Heart left ventricle (tissue), 16 donors: Measurements from ENCODE around the gene HIVEP1. TPM values are rescaled to one million over a fixed set of nuclear protein-coding genes. Genes with fewer than 3 reads are reported as not detected.

Source experiments
- ATAC-seq, 4 donors: fragments of 200-7000 bp; cut with Tn5 transposase; one replicate each; pipeline ENCODE4 v1.9.1; 2020 to 2022; ENCODE audit warnings: moderate library complexity in 4 of 4, mild to moderate bottlenecking in 3 of 4, moderate number of reproducible peaks in 1 of 4
- DNase-seq, 5 donors: peaks; one replicate each; pipeline ENCODE4 v3.0.0-alpha.2; 2020
- H3K27ac ChIP-seq, 12 donors: fragments of 200-600 bp; sonication (generic) in 4 of 12; one replicate each; pipeline versions ENCODE4 v1.5.0 to v1.8.0; 2016 to 2022; ENCODE audit warnings: mild to moderate bottlenecking in 2 of 12
- H3K27me3 ChIP-seq, 9 donors: fragments of 200-600 bp; sonication (generic) in 2 of 9; one replicate each; pipeline versions ENCODE4 v1.5.1 to v1.8.0; 2016 to 2022; ENCODE audit warnings: mild to moderate bottlenecking in 3 of 9
- H3K36me3 ChIP-seq, 9 donors: fragments of 200-600 bp; sonication (generic) in 2 of 9; one replicate each; pipeline versions ENCODE4 v1.5.0 to v1.8.0; 2018 to 2022; ENCODE audit warnings: mild to moderate bottlenecking in 2 of 9
- H3K4me1 ChIP-seq, 12 donors: fragments of 200-600 bp; sonication (generic) in 4 of 12; one replicate each; pipeline versions ENCODE4 v1.5.0 to v1.8.0; 2016 to 2022; ENCODE audit warnings: mild to moderate bottlenecking in 3 of 12
- H3K4me3 ChIP-seq, 12 donors: fragments of 200-600 bp; sonication (generic) in 4 of 12; one replicate each; pipeline versions ENCODE4 v1.5.0 to v1.8.0; 2017 to 2022; ENCODE audit warnings: mild to moderate bottlenecking in 9 of 12, moderate library complexity in 4 of 12
- H3K9me3 ChIP-seq, 12 donors: fragments of 200-600 bp; sonication (generic) in 4 of 12; one replicate each; pipeline versions ENCODE4 v1.5.0 to v1.8.0; 2016 to 2022; ENCODE audit warnings: mild to moderate bottlenecking in 1 of 12
- CTCF ChIP-seq, 12 donors: fragments of 200-600 bp; sonication (generic) in 4 of 12; IDR thresholded peaks; one replicate each; pipeline versions ENCODE4 v1.5.0 to v1.8.0; 2018 to 2022; ENCODE audit warnings: antibody characterized with exemption in 12 of 12, mild to moderate bottlenecking in 5 of 12
- POLR2A ChIP-seq, 2 donors: fragments of 450-650 bp; IDR thresholded peaks; one replicate each; pipeline ENCODE4 v1.6.1; 2017; ENCODE audit warnings: antibody characterized with exemption in 2 of 2, mild to moderate bottlenecking in 2 of 2, moderate library complexity in 2 of 2
- WGBS, 4 donors: extraction: QIAGEN DNeasy Blood & Tissue Kit in 2 of 4; methylation state at CpG; one replicate each; pipeline versions ENCODE4 v1.1.5 to v1.1.7; 2013 to 2018; 5-methylcytosine and 5-hydroxymethylcytosine counted together
- intact Hi-C, 10 donors: fragments of 100-400 bp; cut with DNase I; formaldehyde crosslinking; loops; one replicate each; pipeline versions ENCODE4 v1.11.1 to v1.14.2; 2022
- polyA plus RNA-seq, 2 donors: library from polyadenylated mRNA; stranded (reverse); fragments of 200-250 nt; gene quantifications; one replicate each; pipeline ENCODE4 v1.2.3, GENCODE V29; 2013
- total RNA-seq, 9 donors: library from RNA; depleted of rRNA in 2 of 9; stranded (reverse); fragments of >200 nt in 2 of 9; fragmentation: NEBNext Ultra II Directional in 3 of 9; extraction: Animal tissue kit (Norgen Biotek cat#: 25700) in 3 of 9; gene quantifications; one replicate each; pipeline versions ENCODE4 v1.1.0 to v1.2.4, GENCODE V29; 2016 to 2023
- donor health status: ischemic (EF 13 %, LVEDD 7.1; RV severe dilation, severe dysfunction).
- donor health status: healthy with polysubstance abuse.
- donor health status: DM: no; HTN: yes; CAD: no.
- donor health status: DM: no; HTN: no; CAD: no.
- donor health status: ischemic (EF 25% LVEDD 6.9; RV normal size, moderate dysfunction).
- donor health status: ischemic (EF 25% LVEDD 5.7; RV mildly dilated, moderate dysfunction).
- donor health status: healthy.
- donor health status: DM: yes; HTN: yes; CAD: no.
- donor health status: ischemic (EF 35%, LVEDD 5.7; RV mildly dilated, moderate dysfunction).
- donor health status: nonischemic (EF 11% LVEDD 7.7; RV severe dilation, severe dysfunction).
- donor health status: DM: yes; HTN: yes; CAD: no.
- donor health status: PGD.
- donor health status: ischemic (EF 29% LVEDD 5.4; RV normal size, mild dysfunction).
- donor health status: nonischemic (EF 23%, LVEDD 6.1; RV moderate dilation, normal function).

The HIVEP1 gene
- total and polyA plus RNA-seq, 11 donors, result 3.5 to 22.8 (median 12.5) TPM

DNA sequence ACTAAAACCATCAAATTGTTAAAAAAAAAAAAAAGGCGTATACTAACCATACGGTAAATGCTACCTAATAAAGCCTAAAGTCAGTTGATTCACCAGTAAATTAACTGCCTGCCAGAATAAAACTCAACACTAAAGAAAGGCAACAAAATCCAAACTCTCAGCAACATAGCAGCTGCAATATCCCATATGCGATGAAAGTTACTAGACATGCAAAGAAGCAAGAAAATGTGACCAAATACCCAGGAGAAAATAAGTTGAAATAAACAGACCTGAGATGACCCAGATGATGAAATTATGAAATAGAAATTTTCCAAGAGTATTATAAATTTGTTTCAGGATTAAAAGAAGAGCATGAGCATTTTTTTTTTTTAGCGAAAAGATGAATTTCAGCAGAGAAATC lies 174.4 kb downstream of the HIVEP1 start:
- intact Hi-C loops, result no loop called here
- 61 to 67% (median 64%) methylated on average over 4 of the region's 4 CpGs for WGBS, 4 donors

DNA sequence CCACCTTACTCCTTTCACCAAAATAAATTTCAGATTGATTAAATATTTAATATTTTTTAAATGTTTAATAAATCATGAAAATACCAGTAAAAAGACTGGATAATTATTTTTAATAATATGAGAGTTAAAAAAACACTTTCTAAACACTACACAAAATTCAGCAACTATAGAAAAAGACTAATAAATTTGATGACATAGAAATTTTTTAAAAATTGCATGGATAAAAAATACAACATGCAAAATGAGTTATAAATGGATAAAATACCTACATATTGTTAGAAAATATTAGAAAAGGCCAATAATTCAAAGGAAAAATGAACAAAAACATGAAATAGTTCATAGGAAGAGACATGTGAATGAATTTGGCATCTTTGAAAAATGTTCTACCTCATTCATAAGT lies 177.0 kb downstream of the HIVEP1 start:
- Histone ChIP-seq H3K4me3 (no peak overlapping the region), H3K9me3 (peaks cover 0 to 8% (median 0%) of the 10 kb centered on the region in 12 donors), H3K27ac (no peak overlapping the region), H3K4me1 (no peaks in the 10 kb centered on the region), H3K36me3 (no peaks in the 10 kb centered on the region), H3K27me3 (no peaks in the 10 kb centered on the region)
- intact Hi-C loops, result no loop called here
- TF ChIP-seq CTCF (IDR thresholded peaks at IDR 0.05), result no peak
- no peak for TF ChIP-seq POLR2A (IDR thresholded peaks at IDR 0.05)
- no peak for DNase-seq
- no peak for ATAC-seq

More for the DNA sequence above, 174.4 kb downstream of the HIVEP1 start:
- no peak for ATAC-seq
- Histone ChIP-seq H3K9me3 (no peaks in the 10 kb centered on the region), H3K36me3 (no peaks in the 10 kb centered on the region), H3K27me3 (no peaks in the 10 kb centered on the region), H3K27ac (no peak overlapping the region), H3K4me3 (no peak overlapping the region), H3K4me1 (no peaks in the 10 kb centered on the region)
- DNase-seq, result no peak
- TF ChIP-seq POLR2A (IDR thresholded peaks at IDR 0.05), result no peak
- no peak for TF ChIP-seq CTCF (IDR thresholded peaks at IDR 0.05)

DNA sequence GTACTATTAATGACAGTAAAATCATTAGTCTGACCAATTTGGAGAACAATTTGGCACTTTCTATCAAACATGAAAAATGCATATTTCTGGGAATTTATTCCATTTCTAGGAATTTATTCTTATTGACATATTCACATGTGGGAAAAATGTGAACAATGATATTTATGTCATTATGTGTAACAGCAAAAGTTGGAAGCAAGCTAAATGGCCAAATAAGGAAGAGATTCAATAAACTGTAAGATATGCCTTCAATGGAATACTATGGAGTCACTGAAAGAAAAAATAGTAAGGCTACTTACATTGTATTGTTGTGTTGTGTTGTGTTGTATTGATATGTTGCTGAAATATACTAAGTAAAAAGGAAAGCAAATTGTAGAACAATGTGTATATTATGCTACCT lies 177.5 kb downstream of the HIVEP1 start:
- no peaks in the 10 kb centered on the region for H3K27me3 ChIP-seq
- peaks cover 0 to 8% (median 0%) of the 10 kb centered on the region in 12 donors for H3K9me3 ChIP-seq
- DNase-seq (no peak), ATAC-seq (no peak)
- intact Hi-C loops, result loop anchor here in 1 of 10 donors (2.0 kb wide), 1 partner anchor 67 kb away; no protein-coding TSS in a partner anchor
- no peaks in the 10 kb centered on the region for H3K4me1 ChIP-seq
- H3K4me3 ChIP-seq, result no peak overlapping the region
- H3K27ac ChIP-seq, result no peak overlapping the region
- no peaks in the 10 kb centered on the region for H3K36me3 ChIP-seq
- TF ChIP-seq POLR2A (IDR thresholded peaks at IDR 0.05), result no peak

DNA sequence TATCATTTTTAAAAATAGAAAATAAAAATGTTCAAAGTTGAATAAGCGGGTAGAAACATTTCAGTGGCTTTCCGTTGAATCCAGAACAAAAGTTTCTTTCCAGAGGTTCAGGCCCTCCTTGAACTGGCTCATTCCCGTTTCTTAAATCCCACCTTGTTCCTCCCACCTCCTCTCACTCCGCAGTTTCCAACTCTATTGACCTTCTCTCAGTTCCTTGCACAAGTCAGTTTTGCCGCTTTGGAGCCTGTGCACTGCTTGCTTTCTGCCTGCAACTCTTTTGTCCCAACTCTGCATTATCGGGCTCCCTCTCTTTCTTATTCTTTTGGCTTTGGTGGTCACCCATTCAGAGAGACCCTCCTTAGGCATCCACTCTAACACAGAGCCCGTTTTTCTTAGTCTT lies 178.1 kb downstream of the HIVEP1 start:
- no peak for DNase-seq
- Histone ChIP-seq H3K4me3 (no peak overlapping the region), H3K27ac (no peak overlapping the region), H3K36me3 (no peaks in the 10 kb centered on the region), H3K27me3 (no peaks in the 10 kb centered on the region), H3K9me3 (peaks cover 0 to 8% (median 0%) of the 10 kb centered on the region in 12 donors), H3K4me1 (no peaks in the 10 kb centered on the region)
- 77 to 81% (median 80%) methylated on average over 7 of the region's 7 CpGs for WGBS, 4 donors
- no peak for TF ChIP-seq CTCF (IDR thresholded peaks at IDR 0.05)
- no peak for TF ChIP-seq POLR2A (IDR thresholded peaks at IDR 0.05)
- intact Hi-C loops, result loop anchor here in 1 of 10 donors (2.0 kb wide), 1 partner anchor 67 kb away; no protein-coding TSS in a partner anchor
- no peak for ATAC-seq

DNA sequence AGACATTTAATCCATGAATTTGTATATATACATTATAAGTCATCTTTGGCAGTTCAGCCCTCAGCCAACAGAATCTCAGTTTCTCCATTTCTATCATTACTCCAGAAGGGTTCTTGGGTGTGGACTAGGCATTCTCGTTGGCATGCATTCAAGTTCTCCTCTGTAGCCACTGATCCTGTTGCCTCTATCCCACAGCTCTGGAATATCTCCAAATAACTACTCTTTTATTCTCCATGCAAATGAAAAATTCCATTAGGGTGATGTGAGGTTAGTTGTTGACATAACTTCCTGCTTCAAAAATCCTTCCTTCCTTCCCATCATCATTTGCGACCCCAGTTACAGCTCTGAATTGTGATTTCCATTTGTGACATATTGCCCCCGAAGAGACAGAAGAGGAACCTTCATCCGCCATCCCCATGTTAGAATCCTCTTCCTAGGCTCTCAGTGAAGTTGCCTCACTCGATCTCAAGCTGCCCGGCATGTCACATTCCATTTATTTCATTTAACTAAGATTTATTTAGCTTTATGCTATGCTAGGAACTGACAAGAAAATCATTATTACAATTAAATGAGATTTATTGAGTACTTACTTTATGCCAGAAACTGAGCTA lies 184.3 kb downstream of the HIVEP1 start:
- intact Hi-C loops, result no loop called here
- Histone ChIP-seq H3K9me3 (peaks cover 0 to 8% (median 0%) of the 10 kb centered on the region in 12 donors), H3K27me3 (no peaks in the 10 kb centered on the region), H3K4me1 (no peaks in the 10 kb centered on the region), H3K36me3 (no peaks in the 10 kb centered on the region), H3K4me3 (no peak overlapping the region), H3K27ac (no peak overlapping the region)
- ATAC-seq (no peak), DNase-seq (no peak)
- no peak for TF ChIP-seq CTCF (IDR thresholded peaks at IDR 0.05)
- no peak for TF ChIP-seq POLR2A (IDR thresholded peaks at IDR 0.05)
- 71 to 77% (median 76%) methylated on average over 6 of the region's 6 CpGs for WGBS, 4 donors
